ENCODE results near the gene BLID. TPM values are rescaled to one million over a fixed set of nuclear protein-coding genes. Genes with fewer than 3 reads are reported as not detected.

Gene BLID
- total RNA-seq, 1 donor from 2014 or later: 5.9 TPM

DNA sequence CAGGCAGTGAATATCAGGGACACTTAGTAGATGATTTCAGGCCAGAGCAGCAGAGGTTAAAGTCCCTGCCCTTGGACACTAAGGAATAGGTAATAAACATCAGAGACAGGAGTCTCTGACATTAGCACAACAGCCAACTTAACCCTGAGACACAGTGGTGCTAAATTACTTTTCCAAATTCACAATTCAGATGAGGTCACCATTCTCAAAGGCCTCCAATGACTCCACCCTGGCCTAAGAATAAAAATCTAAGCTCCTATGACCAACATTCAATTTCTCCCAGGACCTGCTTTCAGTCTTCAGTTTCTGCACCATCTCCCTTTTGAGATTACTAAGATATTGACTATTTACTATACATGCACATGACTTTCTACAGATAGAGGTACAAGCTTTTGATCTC lies 42.0 kb downstream of the BLID start:
- Histone ChIP-seq H3K27ac (no peak overlapping the region), H3K9me3 (no peaks in the 10 kb centered on the region), H3K36me3 (no peaks in the 10 kb centered on the region), H3K27me3 (no peaks in the 10 kb centered on the region), H3K4me3 (no peak overlapping the region), H3K4me1 (no peaks in the 10 kb centered on the region)
- DNase-seq (ENCODE audit: extremely low spot score in 2 of 2): no peak
- TF ChIP-seq POLR2A (IDR thresholded peaks at IDR 0.05) (no peak), POLR2AphosphoS5 (IDR thresholded peaks at IDR 0.05; ENCODE audit: insufficient read depth in 1 of 2, low read depth in 1 of 2) (no peak)
- TF ChIP-seq, protein P1, sequence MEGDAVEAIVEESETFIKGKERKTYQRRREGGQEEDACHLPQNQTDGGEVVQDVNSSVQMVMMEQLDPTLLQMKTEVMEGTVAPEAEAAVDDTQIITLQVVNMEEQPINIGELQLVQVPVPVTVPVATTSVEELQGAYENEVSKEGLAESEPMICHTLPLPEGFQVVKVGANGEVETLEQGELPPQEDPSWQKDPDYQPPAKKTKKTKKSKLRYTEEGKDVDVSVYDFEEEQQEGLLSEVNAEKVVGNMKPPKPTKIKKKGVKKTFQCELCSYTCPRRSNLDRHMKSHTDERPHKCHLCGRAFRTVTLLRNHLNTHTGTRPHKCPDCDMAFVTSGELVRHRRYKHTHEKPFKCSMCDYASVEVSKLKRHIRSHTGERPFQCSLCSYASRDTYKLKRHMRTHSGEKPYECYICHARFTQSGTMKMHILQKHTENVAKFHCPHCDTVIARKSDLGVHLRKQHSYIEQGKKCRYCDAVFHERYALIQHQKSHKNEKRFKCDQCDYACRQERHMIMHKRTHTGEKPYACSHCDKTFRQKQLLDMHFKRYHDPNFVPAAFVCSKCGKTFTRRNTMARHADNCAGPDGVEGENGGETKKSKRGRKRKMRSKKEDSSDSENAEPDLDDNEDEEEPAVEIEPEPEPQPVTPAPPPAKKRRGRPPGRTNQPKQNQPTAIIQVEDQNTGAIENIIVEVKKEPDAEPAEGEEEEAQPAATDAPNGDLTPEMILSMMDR (IDR thresholded peaks at IDR 0.05): no peak
- intact Hi-C loops (cut with DNase I): no loop called here

DNA sequence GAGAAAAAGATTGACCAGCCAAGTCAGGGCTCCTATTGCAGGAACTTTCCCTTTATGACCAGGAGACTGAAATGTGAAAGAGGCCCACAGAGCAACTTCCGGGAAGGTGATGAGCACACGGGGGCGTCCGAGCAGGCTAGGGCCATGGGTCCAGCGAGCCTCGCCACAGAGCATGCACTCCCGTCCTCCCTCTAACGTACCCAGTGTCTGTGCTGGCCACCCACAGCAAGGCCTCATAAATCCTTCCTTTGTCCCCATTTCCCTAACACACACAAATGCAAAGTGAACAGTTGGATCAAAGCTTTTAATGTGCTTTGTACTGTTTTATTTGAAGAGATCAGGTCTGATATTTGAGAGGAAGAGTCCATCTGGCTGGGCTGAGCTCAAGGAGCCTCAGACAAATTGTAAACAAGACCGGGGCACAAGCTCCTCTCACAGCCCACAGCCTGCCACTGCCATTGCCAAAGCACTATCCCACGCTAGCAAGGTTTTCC lies 44.3 kb downstream of the BLID start:
- intact Hi-C loops (cut with DNase I): no loop called here
- TF ChIP-seq, protein P1 (IDR thresholded peaks at IDR 0.05): no peak
- Histone ChIP-seq H3K4me1 (no peaks in the 10 kb centered on the region), H3K27me3 (no peaks in the 10 kb centered on the region), H3K9me3 (no peaks in the 10 kb centered on the region), H3K36me3 (no peaks in the 10 kb centered on the region), H3K4me3 (no peak overlapping the region), H3K27ac (no peak overlapping the region)
- DNase-seq (ENCODE audit: extremely low spot score in 2 of 2): no peak

DNA sequence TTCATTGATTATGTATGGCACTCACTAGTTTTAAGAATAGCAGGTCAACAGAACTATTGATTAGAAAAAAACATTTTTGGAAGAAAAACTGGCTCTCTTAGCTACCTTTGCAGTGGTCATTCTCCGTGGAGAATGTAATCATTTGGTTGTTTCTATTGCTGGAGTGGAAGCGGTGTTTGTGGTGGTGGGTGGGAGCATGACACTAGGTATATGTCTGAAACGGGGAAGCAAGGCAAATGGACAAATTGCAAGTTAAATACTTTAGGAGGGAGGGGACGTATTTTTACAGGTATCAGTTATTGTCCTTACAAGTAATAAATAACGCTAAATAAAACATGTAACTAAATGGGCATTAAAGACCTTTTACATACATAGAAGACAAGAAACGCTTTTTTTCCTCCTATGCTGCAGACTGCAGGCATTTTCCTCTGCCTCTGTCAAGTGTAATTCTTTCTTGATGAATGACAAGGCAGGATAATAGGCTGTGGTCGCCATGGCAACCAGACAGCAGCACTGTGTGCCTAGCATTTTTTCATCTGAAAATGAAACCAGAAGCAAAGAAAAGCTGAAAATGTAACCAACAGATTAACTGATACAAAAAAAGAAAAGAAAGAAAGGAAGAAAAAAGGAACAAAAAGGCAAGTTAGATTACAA lies 46.2 kb downstream of the BLID start:
- no peaks in the 10 kb centered on the region for H3K4me1 ChIP-seq
- H3K4me3 ChIP-seq: no peak overlapping the region
- H3K36me3 ChIP-seq: no peaks in the 10 kb centered on the region
- TF ChIP-seq POLR2A (IDR thresholded peaks at IDR 0.05) (no peak), POLR2AphosphoS5 (IDR thresholded peaks at IDR 0.05; ENCODE audit: insufficient read depth in 1 of 2, low read depth in 1 of 2) (no peak)
- TF ChIP-seq, protein P1 (IDR thresholded peaks at IDR 0.05): no peak
- DNase-seq (ENCODE audit: extremely low spot score in 2 of 2): no peak
- no peak overlapping the region for H3K27ac ChIP-seq
- no peaks in the 10 kb centered on the region for H3K9me3 ChIP-seq
- no peaks in the 10 kb centered on the region for H3K27me3 ChIP-seq
- intact Hi-C loops (cut with DNase I): no loop called here

DNA sequence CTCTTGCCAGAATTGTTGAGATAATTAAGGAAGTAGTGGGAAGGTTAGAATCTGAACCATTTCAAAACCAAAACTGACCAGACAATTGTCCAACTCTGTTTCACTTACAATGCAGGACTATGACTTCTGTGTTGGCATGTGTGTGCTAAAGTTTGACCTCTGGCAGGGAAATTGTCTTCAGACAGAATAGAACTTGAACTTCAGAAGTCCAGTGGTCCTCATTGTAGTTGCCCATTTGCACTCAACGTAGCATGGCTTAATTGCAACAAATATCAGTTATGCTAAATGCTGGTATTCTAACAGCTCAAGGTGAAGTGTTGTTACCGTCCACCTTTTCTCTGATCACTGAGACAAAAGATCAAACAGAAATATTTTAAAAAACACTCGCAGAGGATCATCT lies 47.2 kb downstream of the BLID start:
- intact Hi-C loops (cut with DNase I): no loop called here
- Histone ChIP-seq H3K9me3 (no peaks in the 10 kb centered on the region), H3K27me3 (no peaks in the 10 kb centered on the region), H3K4me3 (no peak overlapping the region), H3K27ac (no peak overlapping the region), H3K4me1 (no peaks in the 10 kb centered on the region), H3K36me3 (no peaks in the 10 kb centered on the region)
- no peak for DNase-seq (ENCODE audit: extremely low spot score in 2 of 2)
- TF ChIP-seq, protein P1 (IDR thresholded peaks at IDR 0.05): no peak
- TF ChIP-seq POLR2AphosphoS5 (IDR thresholded peaks at IDR 0.05; ENCODE audit: insufficient read depth in 1 of 2, low read depth in 1 of 2): no peak
- TF ChIP-seq POLR2A (IDR thresholded peaks at IDR 0.05): no peak

DNA sequence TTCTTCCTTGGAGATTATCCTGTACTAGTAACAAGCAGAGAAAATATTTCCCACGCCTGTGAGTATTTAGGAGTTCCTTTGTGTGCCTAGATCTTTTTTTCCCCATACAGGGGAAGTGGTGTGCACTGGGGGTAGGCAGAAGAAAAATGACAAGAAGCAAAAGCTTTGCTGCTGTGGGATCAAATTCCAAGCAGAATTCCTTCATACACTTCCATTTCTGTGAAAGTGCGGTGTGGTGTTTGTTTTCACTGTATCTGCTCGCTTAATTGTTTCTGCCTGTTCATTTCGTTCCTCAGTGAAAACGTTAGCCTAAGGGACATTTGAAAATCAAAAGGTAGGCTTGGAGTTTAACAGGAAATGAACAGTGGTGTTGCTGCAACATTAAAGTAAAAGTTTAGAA lies 47.9 kb downstream of the BLID start:
- TF ChIP-seq POLR2A (IDR thresholded peaks at IDR 0.05) (no peak), POLR2AphosphoS5 (IDR thresholded peaks at IDR 0.05; ENCODE audit: insufficient read depth in 1 of 2, low read depth in 1 of 2) (no peak)
- TF ChIP-seq, protein P1 (IDR thresholded peaks at IDR 0.05): no peak
- Histone ChIP-seq H3K4me3 (no peak overlapping the region), H3K27ac (no peak overlapping the region)

More for the DNA sequence above, 47.9 kb downstream of the BLID start:
- Histone ChIP-seq H3K9me3 (no peaks in the 10 kb centered on the region), H3K36me3 (no peaks in the 10 kb centered on the region), H3K27me3 (no peaks in the 10 kb centered on the region), H3K4me1 (no peaks in the 10 kb centered on the region)
- no peak for DNase-seq (ENCODE audit: extremely low spot score in 2 of 2)
- intact Hi-C loops (cut with DNase I): no loop called here

Measured in vagina (tissue), 2 donors.